HG02840 (cell line): ENCODE data around the gene YIPF3.
"Not testable (repeated sequence)": the region's sequence is repeated elsewhere in the genome, so short reads cannot be mapped to it uniquely, and the experiment has no call there.

ENCODE experiments used
- ATAC-seq: cut with Tn5 transposase; IDR thresholded peaks from one replicate; pipeline ENCODE4 v1.9.1; 2021; ENCODE audit warnings: mild to moderate bottlenecking, moderate library complexity, moderate number of reproducible peaks; ENCODE audit not compliant: unreplicated experiment, low FRiP score

YIPF3 gene

DNA sequence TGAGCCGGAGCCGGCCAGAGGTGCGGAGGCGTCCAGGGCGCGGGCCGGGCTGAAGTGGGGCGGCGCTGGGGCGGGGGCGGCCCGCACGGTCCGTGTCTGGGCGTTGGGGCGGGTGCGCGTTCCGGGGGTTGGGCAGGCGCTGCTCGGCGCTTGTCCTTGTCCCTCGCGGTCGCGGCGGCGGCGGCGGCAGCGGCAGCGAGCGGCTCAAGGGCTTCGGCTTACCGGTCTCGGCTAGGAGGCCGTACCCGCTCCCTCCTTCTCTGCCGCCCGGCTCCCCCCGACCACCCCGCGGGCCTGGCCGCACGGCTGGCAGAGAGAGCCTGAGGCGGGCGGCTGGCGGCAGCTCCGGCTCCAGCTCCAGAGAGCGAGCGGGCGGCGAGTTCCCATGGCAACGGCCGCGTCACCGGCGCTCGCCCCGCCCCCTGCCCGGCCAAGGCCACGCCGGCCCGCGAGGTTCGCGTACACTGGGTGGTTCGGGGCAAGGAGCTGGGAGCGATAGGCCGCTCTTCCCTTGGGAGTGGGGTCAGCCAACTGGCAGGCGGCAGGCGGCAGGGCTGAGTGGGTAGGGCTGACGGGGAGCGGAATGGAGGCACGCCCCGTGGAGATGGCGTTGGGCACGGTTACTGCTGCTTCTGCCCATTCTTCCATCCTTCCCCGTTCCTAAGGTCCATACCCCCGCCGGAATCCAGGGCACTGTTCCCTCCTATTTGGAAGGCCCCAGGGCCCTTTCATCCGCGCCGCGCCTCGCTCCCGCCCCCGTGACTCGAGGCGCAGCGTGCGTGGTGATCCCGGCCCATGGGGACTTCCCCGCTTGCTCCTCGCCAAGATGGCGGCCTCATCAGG is 6.5 kb downstream of the YIPF3 start, which contains the start of gene LRRC73:
Gene LRRC73, minus strand, starts transcription at position 363 of the 843 bp plus-strand sequence. CDS start 561 bp downstream, outside the sequence.
- ATAC-seq = peak; percentile 55

DNA sequence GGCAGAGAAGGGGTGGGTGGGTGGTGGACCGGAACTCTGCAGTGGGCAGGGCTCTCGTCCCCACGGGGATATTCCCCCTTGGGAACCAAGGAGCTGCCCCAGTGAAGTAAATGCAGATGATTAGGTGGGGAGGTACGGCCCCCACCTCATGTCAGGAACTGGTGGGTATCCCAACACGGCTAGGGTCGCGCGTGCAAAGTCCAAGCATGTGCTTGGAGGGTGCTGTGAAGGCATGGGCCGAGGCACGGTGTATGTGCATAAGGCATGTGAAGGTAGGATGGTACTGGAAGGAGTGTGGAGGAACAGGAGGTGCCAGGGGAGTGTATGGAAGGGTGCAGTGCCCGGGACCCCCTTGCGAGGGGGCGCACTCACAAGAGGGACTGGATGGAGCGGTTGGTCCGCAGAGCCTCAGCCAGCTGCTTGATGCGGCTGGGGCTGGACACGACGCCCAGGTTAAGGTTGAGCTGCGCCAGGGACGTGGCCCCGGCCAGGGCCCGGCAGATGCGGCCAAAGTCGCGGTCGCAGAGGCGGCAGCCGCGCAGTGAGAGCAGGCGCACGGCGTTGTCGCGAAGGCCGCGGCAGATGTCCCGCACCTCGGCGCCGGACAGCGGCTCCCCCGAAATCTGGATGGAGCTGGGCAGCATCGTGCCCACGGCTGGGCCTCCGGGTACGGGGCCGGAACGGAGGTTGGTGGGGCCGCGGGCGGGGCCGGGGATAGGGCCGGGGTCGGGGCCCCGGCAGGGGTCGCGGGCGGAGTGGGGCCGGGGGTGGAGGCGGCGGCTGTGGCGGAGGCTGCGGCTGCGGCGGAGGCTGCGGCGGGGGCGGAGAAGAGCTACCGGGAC is 7.4 kb downstream of the YIPF3 start:
- ATAC-seq = no peak

DNA sequence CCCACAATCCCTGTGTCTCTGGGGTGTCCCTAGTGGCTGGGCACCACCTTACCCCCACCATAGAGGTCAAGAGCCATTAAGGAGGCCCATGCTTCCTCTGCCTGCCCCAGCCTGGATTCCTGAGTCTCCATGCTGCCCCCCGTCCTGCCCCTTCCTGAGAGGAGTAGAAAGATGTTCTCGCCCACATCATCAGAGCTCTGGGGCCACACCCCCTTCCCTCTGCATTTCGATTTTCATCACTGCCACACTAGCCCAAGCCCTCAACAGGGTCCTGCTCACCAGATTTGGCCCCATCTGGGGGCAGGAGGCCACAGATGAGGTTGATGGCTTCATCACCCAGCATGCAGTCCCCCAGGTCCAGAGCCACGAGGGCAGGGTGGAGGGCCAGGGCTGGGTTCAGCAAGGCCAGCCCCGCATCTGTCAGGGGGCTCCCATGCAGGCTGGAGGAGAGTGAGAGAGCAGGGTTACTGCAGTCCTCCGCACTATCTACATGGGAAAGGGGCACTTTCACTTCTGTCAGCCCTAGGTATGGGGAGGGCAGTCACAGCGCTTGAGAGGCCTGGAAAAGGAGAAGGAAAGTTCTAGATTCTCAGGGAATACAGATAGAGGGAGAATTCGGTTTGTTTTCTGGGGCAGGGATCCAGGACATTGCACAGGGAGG is 8.1 kb downstream of the YIPF3 start:
- no peak for ATAC-seq

DNA sequence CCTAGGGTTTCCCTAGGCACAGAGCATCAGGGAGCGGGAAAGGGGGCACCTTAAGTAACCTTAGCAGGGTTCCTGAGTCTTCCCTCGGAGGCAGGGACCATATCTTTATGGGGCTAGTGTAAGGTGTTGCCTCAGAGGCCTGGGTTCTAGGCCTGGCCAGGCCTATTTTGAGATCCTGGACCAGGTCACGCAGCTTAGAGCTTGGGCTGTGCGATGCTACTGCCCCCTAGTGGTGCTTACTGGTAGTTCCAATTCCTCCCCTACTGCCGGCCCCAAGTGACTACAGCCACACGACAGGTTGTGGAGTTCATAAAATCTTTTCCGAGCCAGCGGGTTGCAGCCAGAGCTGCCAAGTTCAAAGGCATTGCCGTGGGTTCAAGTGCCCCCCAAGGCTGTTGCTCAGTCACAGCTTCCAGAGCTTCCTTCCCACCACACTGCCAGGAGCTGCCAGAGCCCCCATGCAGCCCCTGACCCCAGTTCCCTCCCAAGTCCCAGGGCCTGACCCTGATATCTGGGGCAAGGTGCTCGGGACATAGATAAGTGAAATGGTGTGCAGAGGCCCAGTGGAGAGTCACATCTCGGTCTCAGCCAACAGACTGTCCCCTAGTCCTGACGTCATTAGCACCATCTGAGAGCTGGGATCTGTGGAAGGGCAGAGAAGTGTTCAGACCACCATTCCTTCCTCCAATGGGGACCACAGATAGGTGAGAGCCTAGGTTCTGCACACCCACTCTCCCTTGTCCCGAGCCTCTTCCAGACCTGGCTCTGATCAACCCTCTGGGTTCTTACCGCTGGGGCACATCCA is 9.9 kb downstream of the YIPF3 start:
- no peak for ATAC-seq

DNA sequence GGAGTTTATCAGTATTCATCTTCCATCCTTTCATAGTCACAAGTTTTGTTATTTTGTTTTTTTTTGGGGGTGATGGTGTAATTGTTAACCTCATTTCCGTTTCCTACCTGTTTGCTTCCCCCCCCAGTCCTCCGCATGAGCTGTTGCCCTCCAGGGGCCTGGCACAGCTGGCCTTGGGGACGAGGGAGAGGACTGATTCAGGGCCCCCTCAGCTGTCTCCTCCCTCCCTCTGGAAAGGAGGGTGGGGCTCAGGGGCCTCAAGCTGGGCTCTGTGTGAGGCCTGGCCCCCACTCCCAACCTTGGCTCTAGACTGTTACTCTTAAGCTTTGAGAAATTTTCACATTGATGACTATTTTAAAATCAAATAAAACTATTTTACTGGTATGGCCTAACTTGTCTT is 10.6 kb downstream of the YIPF3 start:
- no peak for ATAC-seq

DNA sequence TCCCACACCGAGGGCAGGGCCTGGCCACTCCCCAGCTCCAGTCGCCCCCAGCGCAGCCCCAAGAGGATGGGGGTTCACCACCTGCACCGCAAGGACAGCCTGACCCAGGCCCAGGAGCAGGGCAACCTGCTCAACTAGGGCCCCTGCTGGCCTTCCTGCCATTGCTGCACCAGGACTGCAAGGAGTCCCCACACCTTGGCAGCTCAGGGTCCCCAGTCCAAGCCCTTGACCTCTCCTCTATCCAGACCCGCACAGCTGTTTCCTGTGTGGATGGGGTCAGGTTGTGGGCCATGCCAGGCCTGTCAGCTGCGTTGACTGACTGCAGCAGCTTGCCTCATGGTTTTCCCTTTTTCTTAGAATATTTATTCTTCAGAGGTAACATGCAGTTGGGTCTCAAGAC is 11.0 kb downstream of the YIPF3 start:
- no peak for ATAC-seq

DNA sequence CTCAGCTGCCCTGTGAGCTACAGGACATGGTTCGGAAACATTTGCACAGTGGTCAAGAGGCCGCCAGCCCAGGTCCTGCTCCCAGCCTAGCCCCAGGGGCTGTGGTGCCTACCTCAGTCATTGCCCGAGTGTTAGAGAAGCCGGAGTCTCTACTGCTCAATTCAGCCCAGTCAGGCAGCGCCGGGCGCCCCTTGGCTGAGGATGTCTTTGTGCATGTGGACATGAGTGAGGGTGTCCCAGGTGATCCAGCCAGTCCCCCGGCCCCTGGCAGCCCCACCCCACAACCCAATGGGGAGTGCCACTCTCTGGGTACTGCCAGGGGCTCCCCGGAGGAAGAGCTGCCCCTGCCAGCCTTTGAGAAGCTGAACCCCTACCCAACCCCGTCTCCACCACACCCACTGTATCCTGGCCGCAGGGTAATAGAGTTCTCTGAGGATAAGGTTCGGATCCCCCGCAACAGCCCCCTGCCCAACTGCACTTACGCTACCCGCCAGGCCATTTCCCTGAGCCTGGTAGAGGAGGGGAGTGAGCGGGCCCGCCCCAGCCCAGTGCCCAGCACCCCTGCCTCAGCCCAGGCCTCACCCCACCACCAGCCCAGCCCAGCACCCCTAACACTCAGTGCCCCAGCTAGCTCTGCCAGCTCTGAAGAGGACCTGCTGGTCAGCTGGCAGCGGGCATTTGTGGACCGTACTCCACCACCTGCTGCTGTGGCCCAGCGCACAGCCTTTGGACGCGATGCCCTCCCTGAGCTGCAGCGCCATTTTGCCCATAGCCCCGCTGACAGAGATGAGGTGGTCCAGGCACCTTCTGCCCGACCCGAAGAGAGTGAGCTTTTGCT is 11.8 kb downstream of the YIPF3 start:
- ATAC-seq = no peak

DNA sequence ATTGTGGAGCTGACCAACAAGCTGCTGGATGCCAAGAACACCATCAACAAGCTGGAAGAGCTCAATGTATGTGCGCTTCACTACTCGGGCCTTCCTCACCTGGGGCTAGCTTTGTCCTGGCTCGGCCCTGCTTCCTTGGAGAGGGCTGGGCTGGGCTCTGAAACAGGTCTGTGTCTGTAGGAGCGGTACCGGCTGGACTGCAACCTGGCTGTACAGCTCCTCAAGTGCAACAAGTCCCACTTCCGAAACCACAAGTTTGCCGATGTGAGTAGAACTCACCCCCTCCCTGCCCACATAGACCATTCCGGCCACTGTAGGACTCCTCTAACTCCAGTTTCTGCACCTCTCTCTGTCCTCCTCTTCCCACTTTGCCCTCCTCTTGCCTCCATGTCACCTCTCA is 13.3 kb downstream of the YIPF3 start:
- ATAC-seq = no peak

DNA sequence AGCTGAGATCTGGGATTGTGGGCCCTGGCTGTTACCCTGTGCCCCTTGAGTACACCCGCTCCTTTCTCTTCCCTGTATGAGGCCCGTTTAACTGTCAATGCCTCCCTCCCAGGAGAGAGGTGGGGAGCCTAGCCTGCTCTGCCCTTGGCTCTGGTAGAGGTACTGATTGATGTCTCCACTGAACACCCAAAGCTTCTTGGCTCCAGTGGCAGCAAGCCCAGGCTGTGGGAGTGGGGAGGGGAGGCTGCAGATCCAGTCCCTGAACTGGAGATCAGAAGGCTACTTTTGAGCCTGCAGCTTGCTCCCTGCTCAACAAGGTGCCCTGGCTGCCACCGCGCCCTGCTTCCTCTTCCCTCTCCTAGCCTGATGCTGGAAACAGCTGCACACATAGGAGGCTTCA is 14.1 kb downstream of the YIPF3 start:
- no peak for ATAC-seq

DNA sequence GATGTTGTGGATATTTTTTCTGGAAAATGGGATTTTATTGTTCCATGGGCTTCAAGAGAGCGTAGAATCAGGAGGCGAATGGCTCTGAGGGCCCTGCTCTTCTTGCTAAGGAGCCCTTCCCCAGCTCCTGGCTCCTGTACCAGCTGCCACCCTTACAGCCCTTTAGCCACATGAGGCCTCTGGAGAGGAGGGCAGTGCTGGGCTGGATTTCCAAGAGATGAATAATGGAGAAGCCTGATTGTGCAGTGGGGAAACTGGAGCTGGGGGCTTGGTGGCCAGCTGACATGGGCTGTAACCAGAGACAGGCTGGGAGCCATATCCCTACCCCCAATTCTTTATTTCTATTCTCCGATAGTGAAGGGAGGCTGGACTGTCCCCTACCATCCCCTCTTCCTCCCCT is 15.8 kb downstream of the YIPF3 start:
- no peak for ATAC-seq

DNA sequence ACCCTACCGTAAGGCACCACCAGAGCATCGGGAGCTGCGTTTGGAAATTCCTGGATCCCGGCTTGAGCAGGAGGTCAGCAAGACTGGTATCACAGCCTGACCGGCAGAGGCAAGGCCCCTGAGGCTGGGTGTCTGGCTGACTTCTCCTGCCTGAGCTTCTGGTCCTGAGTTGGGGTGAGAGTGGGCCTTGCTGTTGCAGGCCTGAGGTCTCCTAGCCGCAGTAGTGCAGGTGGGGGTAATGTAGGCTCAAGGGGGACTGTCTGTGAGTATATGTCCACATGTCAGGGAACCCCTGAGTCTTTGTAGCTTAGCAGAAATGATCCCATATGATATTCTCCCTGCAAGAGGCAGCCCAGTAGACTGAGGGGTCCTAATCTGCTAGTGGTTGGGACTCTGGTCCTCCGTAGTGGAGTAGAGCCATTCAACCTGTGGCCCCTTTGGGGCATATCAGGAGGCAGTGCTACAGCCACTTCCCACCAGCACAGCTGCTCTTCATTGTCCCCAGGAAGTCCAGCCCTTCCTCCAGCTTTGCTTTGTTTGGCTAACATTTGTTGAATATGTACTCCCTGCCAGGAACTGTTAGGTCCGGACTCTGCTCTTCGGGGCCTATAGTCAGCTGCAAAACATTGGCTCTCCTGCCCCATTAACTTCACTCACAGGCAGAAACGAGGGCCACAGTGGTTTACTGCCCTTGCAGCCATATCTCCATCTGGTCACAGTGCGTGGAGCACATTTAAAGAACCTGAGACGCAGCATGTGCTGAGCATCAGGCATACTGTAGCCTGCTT is 17.5 kb downstream of the YIPF3 start:
- no peak for ATAC-seq

DNA sequence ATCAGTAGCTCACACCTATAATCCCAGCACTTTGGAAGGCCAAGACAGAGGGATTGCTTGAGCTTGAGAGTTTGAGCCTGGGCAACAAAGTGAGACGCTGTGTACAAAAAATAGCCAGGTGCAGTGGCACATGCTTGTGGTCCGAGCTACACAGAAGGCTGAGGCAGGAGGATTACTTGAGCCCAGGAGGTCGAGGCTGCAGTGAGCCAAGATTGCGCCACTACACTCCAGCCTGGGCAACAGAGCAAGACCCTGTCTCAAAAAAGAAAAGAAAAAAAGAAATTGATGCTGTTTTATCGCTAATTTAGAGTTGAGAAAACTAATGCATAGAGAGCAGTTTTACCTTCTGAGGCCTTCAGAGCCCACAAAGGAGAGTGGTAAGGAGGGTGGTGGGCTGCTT is 18.4 kb downstream of the YIPF3 start:
- ATAC-seq = not testable (repeated sequence)

DNA sequence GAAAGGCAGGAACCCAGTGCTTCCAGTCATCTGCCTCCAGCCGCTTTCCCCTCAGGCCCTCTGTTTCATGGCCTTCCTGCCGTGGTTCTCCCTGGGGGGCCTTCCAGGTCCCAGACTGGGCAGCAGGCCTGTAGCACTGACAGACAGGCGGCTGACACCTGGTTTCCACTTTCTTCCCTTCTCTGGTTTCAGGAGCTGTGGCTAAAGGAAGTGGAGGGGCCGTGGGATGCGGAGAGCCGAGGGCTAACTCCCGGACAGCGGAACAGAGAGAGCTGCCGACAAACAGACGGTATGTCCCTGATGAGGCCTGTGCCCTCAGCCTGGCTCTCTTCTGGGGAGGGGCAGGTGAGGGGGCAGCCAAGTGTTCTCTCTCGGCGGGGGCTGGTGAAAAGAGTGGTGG is 19.0 kb downstream of the YIPF3 start:
- ATAC-seq = no peak

DNA sequence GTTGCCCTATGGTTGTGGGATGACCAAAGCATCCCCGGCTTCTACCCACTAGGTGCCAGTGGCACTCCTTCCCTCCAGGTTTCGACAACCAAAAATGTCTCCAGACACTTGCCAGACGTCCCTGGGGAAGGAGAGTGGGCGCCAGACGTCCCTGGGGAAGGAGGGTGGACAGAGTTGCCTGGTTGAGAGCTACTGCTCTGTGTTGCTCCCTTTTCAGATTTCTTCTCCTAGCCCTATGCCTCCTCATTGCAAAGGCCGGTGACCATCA is 19.7 kb downstream of the YIPF3 start:
- no peak for ATAC-seq

DNA sequence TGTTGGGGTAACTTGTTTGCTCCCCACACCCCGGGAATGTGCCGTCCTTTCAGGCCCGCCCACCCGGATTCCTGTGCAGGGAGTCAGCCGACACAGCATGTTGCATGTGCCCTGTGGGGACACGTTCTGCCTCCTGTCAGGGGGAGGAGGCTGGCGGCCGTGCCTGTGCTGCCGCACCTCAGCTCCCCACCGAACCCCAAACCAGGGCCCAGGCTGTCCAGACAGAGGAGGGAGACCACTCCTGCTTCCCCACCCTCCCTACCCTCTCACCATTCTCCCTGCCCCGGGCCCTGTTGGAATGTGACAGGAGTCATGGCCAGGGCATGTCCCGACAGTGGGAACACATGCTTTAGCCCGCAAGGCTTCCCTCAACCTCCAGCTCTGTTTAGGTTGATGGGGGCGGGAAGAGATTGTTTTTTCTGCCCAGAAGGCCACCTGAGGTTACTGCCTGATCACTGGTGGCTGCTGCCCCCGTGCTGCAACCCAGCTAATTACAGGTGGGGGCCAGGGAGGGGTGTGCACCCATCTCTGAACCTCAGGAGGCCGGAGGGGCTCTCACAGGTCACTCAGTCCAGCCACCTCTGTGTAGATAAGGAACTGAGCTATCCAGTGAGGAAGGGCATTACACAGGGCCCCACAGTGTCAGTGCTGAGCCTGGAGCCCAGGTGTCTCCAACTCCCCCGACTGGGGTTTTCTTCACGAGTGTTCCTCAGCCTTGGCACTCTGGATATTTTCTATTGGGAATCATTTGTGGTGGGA is 20.2 kb downstream of the YIPF3 start:
- no peak for ATAC-seq

DNA sequence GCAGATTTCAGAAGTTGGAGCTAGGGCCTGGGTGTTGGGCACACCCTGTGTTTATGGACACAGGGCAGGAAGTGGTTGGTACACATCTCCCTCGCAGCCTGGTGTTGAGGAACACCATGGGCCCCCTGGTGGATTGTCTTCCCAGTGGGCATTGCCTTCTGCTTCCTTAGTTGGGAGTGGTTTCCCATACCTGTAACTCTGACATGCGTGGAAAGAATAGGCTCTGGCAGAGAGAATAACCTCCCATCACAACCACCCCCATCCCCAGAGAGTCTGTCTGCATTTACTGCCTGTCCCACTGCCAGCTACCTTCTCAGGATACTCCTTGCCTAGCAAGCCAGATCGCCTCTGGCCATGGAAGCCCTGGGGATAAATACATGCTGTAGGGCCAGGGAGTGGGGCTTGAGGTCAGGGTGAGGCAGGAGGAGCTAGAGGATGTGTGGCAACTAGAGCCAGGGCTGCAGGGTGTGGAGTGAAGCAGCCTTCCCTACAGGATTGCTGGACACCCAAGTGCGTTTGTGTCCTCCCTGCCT is 21.3 kb downstream of the YIPF3 start:
- no peak for ATAC-seq

DNA sequence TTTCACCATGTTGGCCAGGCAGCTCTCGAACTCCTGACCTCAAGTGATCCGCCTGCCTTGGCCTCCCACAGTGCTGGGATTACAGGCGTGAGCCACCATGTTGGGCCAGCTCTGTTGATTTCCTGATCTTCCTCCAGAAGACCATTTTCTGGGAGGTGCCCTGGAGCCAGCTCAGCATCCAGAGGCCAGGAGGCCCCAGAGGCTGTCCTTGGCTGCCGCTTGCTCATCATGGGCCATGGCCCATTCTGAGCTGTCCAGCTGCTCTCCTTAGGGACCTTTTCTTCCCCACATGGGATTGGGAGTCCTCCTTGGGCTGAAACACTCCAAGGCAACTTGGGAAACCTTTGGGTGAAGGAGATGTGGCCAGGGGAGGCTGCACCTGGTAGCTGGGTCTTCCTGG is 22.0 kb downstream of the YIPF3 start:
- no peak for ATAC-seq

DNA sequence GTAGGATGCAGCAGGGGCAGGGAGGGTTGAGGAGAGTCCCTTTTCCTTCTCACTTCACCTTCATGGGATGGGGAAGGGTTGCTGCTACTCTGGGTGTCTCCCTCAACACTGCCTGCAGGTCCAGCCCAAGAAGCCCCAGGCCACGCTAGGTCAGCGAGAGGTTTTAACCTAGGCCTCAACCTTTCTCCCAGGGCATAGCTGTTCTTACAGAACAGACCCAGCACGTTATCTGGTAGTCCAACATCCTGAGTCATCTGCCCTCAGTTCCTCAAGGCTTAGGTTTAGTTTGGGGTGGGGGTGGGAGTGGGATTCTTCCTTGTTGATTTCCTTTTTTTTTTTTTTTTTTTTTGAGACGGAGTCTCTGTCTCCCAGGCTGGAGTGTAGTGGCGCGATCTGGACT is 22.4 kb downstream of the YIPF3 start:
- ATAC-seq = no peak
